CD4-positive, alpha-beta T cell (primary cell): ENCODE results near the gene MYO18A. TPM values are rescaled to one million over a fixed set of nuclear protein-coding genes. Genes with fewer than 3 reads are reported as not detected.

Source experiments
- ATAC-seq: fragments of 200-7000 bp; cut with Tn5 transposase; one replicate; pipeline ENCODE4 v1.10.0; 2022; ENCODE audit warnings: mild to moderate bottlenecking; ENCODE audit not compliant: poor library complexity
- CTCF ChIA-PET: fragments of 350-600 bp; sonication (Branson Sonifier 250); formaldehyde crosslinking; loops from one replicate; lab custom pipeline; 2021; ENCODE audit warnings: antibody characterized with exemption, inconsistent platforms; lab: Charles Lee
- POLR2A ChIA-PET: fragments of 350-600 bp; sonication (Branson Sonifier 250); formaldehyde crosslinking; loops from one replicate; lab custom pipeline; 2021; ENCODE audit warnings: antibody characterized with exemption, inconsistent platforms; lab: Charles Lee
- DNase-seq, 14 experiments: peaks; one replicate each; pipeline ENCODE4 v3.0.0-alpha.2; 2013 to 2020; ENCODE audit warnings: mixed read lengths in 2 of 14
- H3K27ac ChIP-seq, 2 donors: one replicate each; pipeline versions ENCODE4 v1.5.1 to v1.7.0; 2013; ENCODE audit warnings: low read length in 2 of 2, low read depth in 1 of 2, mild to moderate bottlenecking in 1 of 2
- H3K27me3 ChIP-seq, 2 experiments: 1 replicate in 1 of 2; 2 replicates in 1 of 2; pipeline versions ENCODE4 v1.6.1 to v1.7.0; 2013; ENCODE audit warnings: low read length in 2 of 2, control low read depth in 1 of 2, mild to moderate bottlenecking in 1 of 2, moderate library complexity in 1 of 2; ENCODE audit not compliant: insufficient read depth in 2 of 2, control insufficient read depth in 1 of 2
- H3K36me3 ChIP-seq: one replicate; pipeline ENCODE4 v1.6.1; 2013; ENCODE audit warnings: low read length, control low read depth; ENCODE audit not compliant: insufficient read depth
- H3K4me1 ChIP-seq: one replicate; pipeline ENCODE4 v1.6.1; 2013; ENCODE audit warnings: low read length, control low read depth; ENCODE audit not compliant: insufficient read depth
- H3K4me3 ChIP-seq: one replicate; pipeline ENCODE4 v1.5.1; 2013; ENCODE audit warnings: mild to moderate bottlenecking, low read length, moderate library complexity
- H3K9me3 ChIP-seq, 2 experiments: 1 replicate in 1 of 2; 2 replicates in 1 of 2; pipeline versions ENCODE4 v1.6.1 to v1.7.0; 2013; ENCODE audit warnings: low read length in 2 of 2, mild to moderate bottlenecking in 2 of 2, control low read depth in 1 of 2, moderate library complexity in 1 of 2; ENCODE audit not compliant: control insufficient read depth in 1 of 2, insufficient read depth in 1 of 2
- H3K27ac Mint-ChIP-seq: one replicate; pipeline ENCODE4 v1.8.0; 2020; ENCODE audit warnings: mixed read lengths
- H3K27me3 Mint-ChIP-seq: one replicate; pipeline ENCODE4 v1.8.0; 2021; ENCODE audit warnings: mixed read lengths
- H3K36me3 Mint-ChIP-seq: one replicate; pipeline ENCODE4 v1.8.0; 2021; ENCODE audit warnings: low read depth, mixed read lengths
- H3K4me1 Mint-ChIP-seq: one replicate; pipeline ENCODE4 v1.8.0; 2021; ENCODE audit warnings: low read depth, mixed read lengths
- H3K4me3 Mint-ChIP-seq: one replicate; pipeline ENCODE4 v1.8.0; 2020; ENCODE audit warnings: mild to moderate bottlenecking, mixed read lengths
- H3K9me3 Mint-ChIP-seq: one replicate; pipeline ENCODE4 v1.8.0; 2020; ENCODE audit warnings: mixed read lengths
- intact Hi-C, 2 experiments: fragments of 100-400 bp; cut with DNase I in 1 of 2; cut with micrococcal nuclease in 1 of 2; formaldehyde crosslinking; loops; one replicate each; pipeline versions ENCODE4 v1.15.1 to v1.9.0; 2023 to 2025; cut with DNase I, micrococcal nuclease
- total RNA-seq, 174 experiments: library from RNA in 2 of 174; stranded (reverse) in 2 of 174; gene quantifications; one replicate each; pipeline ENCODE4 v1.2.3 and lab custom pipeline; 2021 to 2026
- TF ChIP-seq, protein P1 (sequence below): fragments of 200-600 bp; IDR thresholded peaks from one replicate; pipeline ENCODE4 v1.8.0; 2022; ENCODE audit warnings: antibody characterized with exemption, mild to moderate bottlenecking

Gene MYO18A
- total RNA-seq, 2 experiments from 2014 or later = 87.0 to 90.1 TPM

DNA sequence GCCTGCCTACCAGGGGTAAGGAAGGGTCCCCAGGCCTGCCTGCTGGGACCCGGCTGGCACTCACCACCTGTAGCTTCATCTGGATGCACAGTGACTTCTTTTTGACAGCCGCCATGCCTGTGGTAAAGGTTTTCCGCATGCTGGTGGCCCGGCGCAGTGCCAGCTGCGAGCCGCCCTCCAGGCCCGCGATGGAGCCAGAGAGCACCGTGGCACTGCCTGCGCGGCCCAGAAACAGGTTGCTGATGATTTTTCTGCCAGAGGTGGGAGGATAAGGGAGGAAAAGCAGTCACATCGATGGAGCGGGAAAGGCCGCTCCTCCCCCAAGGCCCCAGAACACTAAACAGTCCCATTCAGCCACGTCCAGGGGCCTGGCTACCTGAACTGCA is 69.8 kb downstream of the MYO18A start:
- peaks cover 96% of the 10 kb centered on the region for H3K36me3 ChIP-seq
- no peaks in the 10 kb centered on the region for H3K9me3 ChIP-seq
- no peak for DNase-seq
- H3K27ac ChIP-seq = no peak overlapping the region
- Mint-ChIP-seq H3K4me1 (peaks cover 4% of the 10 kb centered on the region), H3K27me3 (no peaks in the 10 kb centered on the region), H3K9me3 (no peaks in the 10 kb centered on the region), H3K27ac (no peak overlapping the region), H3K4me3 (no peak overlapping the region), H3K36me3 (peaks cover 86% of the 10 kb centered on the region)
- no peaks in the 10 kb centered on the region for H3K27me3 ChIP-seq
- TF ChIP-seq, protein P1, sequence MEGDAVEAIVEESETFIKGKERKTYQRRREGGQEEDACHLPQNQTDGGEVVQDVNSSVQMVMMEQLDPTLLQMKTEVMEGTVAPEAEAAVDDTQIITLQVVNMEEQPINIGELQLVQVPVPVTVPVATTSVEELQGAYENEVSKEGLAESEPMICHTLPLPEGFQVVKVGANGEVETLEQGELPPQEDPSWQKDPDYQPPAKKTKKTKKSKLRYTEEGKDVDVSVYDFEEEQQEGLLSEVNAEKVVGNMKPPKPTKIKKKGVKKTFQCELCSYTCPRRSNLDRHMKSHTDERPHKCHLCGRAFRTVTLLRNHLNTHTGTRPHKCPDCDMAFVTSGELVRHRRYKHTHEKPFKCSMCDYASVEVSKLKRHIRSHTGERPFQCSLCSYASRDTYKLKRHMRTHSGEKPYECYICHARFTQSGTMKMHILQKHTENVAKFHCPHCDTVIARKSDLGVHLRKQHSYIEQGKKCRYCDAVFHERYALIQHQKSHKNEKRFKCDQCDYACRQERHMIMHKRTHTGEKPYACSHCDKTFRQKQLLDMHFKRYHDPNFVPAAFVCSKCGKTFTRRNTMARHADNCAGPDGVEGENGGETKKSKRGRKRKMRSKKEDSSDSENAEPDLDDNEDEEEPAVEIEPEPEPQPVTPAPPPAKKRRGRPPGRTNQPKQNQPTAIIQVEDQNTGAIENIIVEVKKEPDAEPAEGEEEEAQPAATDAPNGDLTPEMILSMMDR = no peak
- ChIA-PET CTCF (interaction anchor here (1.7 kb wide), 1 partner anchor 145 kb away, joined by 3 read pairs; no protein-coding TSS in a partner anchor), POLR2A (no interaction called here)
- intact Hi-C loops = loop anchor here (10.0 kb wide), 1 partner anchor 346 kb away; no protein-coding TSS in a partner anchor
- H3K4me1 ChIP-seq = no peaks in the 10 kb centered on the region
- no peak for ATAC-seq
- H3K4me3 ChIP-seq = no peak overlapping the region

DNA sequence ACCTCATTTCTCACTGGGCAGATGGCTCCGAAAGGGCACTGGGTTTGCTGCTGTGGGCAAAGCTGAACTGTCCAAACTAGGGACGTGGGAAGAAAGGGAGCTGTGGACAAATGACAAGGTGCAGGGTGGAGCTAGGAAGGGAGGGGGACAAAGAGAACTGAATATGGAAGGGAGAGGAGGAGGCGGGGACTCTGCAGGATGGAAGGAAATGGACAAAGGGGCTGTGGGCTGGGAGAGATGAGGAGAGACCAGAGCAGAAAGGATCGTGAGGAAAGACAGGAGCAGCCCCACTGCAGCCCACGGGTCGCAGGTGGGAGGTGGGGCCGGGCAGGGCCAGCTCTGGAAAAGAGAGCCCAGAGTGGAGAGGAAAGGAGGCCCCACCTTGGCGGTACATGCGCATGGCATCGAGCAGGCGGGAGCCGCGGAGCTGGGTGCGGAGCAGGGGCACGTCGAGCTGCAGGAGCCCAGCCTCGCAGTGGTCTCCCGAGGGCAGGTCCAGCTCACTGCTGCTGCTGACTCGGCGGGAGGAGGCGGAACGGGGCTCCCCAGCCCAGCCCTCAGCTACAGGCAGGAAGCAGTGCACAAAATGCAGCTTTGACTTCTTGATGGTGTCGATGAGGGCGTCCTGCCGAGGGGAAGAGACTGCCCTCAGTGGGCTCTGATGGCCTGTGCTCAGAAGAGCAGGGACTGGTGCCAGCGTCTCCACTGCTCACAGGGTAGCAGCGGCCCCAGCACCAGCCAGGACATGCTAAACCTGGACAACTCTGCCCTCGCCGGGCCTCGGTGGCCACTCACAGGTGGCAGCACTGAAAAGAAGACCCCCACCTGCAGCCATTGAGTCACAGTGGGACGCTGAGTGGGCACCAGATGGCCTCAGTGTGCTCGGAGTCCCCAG is 70.5 kb downstream of the MYO18A start:
- no peak overlapping the region for H3K27ac Mint-ChIP-seq
- intact Hi-C loops = loop anchor here (10.0 kb wide), 1 partner anchor 345 kb away; no protein-coding TSS in a partner anchor

DNA sequence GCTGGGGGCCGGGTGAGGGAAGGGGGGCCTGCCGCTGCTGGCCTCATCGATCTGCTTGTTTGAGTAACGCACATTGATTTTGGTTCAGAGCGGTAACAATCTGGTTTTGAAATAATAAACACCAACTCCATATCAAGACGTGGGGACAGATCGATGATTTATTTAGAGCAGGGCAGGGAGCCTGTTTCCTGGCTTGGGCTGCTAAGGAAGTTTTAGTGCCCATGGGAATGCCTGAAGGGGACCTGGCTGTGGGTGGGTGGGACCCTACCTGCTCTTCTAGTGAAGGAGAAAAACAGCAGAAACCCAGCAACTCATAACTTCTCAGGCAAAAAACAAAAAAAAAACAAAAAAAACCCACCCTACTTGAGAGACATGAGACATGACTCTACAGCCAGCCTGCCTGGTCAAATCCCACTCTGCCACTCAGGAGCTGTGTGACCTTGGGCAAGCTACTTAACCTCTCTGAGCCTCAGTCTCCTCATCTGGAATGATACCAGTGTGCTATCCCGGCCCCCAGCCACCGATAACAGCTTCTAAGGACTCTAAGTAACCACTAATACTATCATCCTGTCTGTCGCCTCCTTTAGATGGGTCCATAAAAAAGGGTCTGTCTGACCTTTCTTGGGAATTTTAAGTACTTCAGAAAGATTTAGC is 71.2 kb downstream of the MYO18A start:
- ATAC-seq (no peak), DNase-seq (no peak)
- Histone ChIP-seq H3K27ac (no peak overlapping the region), H3K4me1 (no peaks in the 10 kb centered on the region), H3K27me3 (no peaks in the 10 kb centered on the region), H3K4me3 (no peak overlapping the region), H3K9me3 (no peaks in the 10 kb centered on the region), H3K36me3 (peaks cover 96% of the 10 kb centered on the region)
- Mint-ChIP-seq H3K36me3 (peaks cover 87% of the 10 kb centered on the region), H3K27me3 (no peaks in the 10 kb centered on the region), H3K27ac (no peak overlapping the region), H3K9me3 (no peaks in the 10 kb centered on the region), H3K4me1 (peaks cover 4% of the 10 kb centered on the region), H3K4me3 (no peak overlapping the region)
- intact Hi-C loops = no loop called here
- TF ChIP-seq, protein P1 = no peak
- CTCF ChIA-PET = interaction anchor here (1.1 to 1.7 kb wide), 2 partner anchors 8 to 144 kb away, joined by 3 to 5 read pairs; no protein-coding TSS in a partner anchor
- POLR2A ChIA-PET = no interaction called here

More for the DNA sequence above, 70.5 kb downstream of the MYO18A start:
- Mint-ChIP-seq H3K36me3 (peaks cover 85% of the 10 kb centered on the region), H3K9me3 (no peaks in the 10 kb centered on the region), H3K27me3 (no peaks in the 10 kb centered on the region), H3K4me1 (peaks cover 4% of the 10 kb centered on the region), H3K4me3 (no peak overlapping the region)
- H3K9me3 ChIP-seq = no peaks in the 10 kb centered on the region
- no peaks in the 10 kb centered on the region for H3K27me3 ChIP-seq
- DNase-seq = no peak
- no peak overlapping the region for H3K4me3 ChIP-seq
- ChIA-PET POLR2A (no interaction called here), CTCF (interaction anchor here (0.5 to 1.7 kb wide), 2 partner anchors 144 to 237 kb away, joined by 3 to 4 read pairs; no protein-coding TSS in a partner anchor)
- no peak for ATAC-seq
- no peaks in the 10 kb centered on the region for H3K4me1 ChIP-seq
- peaks cover 96% of the 10 kb centered on the region for H3K36me3 ChIP-seq
- no peak overlapping the region for H3K27ac ChIP-seq
- TF ChIP-seq, protein P1 = no peak
